Osteocyte (in vitro differentiated cells): Measurements from ENCODE around the gene ATOH8. TPM values are rescaled to one million over a fixed set of nuclear protein-coding genes. Genes with fewer than 3 reads are reported as not detected.

ENCODE experiments used
- DNase-seq: peaks from one replicate; pipeline ENCODE4 v3.0.0; 2021; ENCODE audit warnings: mixed read lengths; ENCODE audit not compliant: unreplicated experiment; ENCODE audit errors: extremely low spot score
- H3K27ac Mint-ChIP-seq: one replicate; pipeline ENCODE4 v1.8.0; 2021; ENCODE audit warnings: mild to moderate bottlenecking, mixed read lengths; ENCODE audit not compliant: unreplicated experiment
- H3K27me3 Mint-ChIP-seq: one replicate; pipeline ENCODE4 v1.8.0; 2021; ENCODE audit warnings: mixed read lengths; ENCODE audit not compliant: unreplicated experiment
- H3K36me3 Mint-ChIP-seq: one replicate; pipeline ENCODE4 v1.8.0; 2021; ENCODE audit warnings: mixed read lengths; ENCODE audit not compliant: unreplicated experiment
- H3K4me1 Mint-ChIP-seq: one replicate; pipeline ENCODE4 v1.8.0; 2021; ENCODE audit warnings: mixed read lengths; ENCODE audit not compliant: unreplicated experiment
- H3K4me3 Mint-ChIP-seq: one replicate; pipeline ENCODE4 v1.8.0; 2021; ENCODE audit warnings: mild to moderate bottlenecking, moderate library complexity, mixed read lengths; ENCODE audit not compliant: unreplicated experiment
- H3K9me3 Mint-ChIP-seq: one replicate; pipeline ENCODE4 v1.8.0; 2021; ENCODE audit warnings: mixed read lengths; ENCODE audit not compliant: unreplicated experiment
- total RNA-seq: library from RNA; stranded (reverse); gene quantifications from 2 replicates; pipeline ENCODE4 v1.2.1, GENCODE V29; 2021
- TF ChIP-seq, protein P1 (sequence below): fragments of 200-600 bp; sonication (generic); IDR thresholded peaks from 2 replicates; pipeline ENCODE4 v1.5.0; 2021; ENCODE audit warnings: antibody characterized with exemption, mild to moderate bottlenecking, moderate library complexity

ATOH8 gene
- total RNA-seq, 1 donor from 2014 or later: 5.9 TPM

DNA sequence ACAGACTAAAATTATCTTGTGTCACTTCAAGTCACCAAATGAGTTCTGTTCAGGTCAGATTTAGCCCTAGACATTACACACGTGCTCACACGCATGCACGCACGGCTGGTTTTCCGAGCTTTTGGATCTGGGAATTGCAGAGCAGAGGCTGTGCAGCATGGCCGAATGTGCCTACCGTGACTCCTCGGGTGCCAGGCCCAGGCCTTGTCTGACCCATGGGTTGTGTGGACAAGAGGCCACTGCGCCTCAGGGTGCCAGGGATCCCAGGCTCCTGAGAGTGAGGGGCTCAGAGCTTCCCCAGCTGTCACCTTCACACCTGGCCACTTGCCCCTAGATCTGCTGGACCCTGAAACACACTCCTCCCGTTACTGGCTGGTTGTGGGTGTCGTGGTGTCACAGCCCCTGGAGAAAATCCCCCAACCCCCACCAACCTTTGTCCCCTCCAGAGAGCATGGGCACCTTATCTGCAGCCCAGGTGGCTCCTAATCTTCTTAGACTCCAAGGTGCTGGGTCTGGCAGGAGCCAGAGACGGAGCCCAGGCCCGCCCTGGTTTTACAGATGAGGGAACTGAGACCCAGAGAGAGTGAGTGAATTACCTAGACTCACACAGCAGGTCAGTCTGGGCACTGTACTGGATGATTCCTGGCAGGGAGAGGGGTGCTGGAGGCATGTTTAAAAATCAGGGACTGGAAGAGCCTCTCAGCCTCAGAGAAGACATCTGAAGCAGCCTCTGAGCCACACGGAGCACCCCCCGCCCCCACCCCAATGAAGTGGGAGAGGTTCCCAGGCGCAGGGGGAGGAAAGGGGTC, 56.8 kb downstream of the ATOH8 start:
- Mint-ChIP-seq H3K27me3 (peaks cover 19% of the 10 kb centered on the region), H3K9me3 (no peaks in the 10 kb centered on the region), H3K4me3 (no peak overlapping the region), H3K4me1 (peaks cover 5% of the 10 kb centered on the region), H3K27ac (no peak overlapping the region), H3K36me3 (no peaks in the 10 kb centered on the region)
- peak; percentile 81 for DNase-seq
- TF ChIP-seq, protein P1, sequence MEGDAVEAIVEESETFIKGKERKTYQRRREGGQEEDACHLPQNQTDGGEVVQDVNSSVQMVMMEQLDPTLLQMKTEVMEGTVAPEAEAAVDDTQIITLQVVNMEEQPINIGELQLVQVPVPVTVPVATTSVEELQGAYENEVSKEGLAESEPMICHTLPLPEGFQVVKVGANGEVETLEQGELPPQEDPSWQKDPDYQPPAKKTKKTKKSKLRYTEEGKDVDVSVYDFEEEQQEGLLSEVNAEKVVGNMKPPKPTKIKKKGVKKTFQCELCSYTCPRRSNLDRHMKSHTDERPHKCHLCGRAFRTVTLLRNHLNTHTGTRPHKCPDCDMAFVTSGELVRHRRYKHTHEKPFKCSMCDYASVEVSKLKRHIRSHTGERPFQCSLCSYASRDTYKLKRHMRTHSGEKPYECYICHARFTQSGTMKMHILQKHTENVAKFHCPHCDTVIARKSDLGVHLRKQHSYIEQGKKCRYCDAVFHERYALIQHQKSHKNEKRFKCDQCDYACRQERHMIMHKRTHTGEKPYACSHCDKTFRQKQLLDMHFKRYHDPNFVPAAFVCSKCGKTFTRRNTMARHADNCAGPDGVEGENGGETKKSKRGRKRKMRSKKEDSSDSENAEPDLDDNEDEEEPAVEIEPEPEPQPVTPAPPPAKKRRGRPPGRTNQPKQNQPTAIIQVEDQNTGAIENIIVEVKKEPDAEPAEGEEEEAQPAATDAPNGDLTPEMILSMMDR: no peak

DNA sequence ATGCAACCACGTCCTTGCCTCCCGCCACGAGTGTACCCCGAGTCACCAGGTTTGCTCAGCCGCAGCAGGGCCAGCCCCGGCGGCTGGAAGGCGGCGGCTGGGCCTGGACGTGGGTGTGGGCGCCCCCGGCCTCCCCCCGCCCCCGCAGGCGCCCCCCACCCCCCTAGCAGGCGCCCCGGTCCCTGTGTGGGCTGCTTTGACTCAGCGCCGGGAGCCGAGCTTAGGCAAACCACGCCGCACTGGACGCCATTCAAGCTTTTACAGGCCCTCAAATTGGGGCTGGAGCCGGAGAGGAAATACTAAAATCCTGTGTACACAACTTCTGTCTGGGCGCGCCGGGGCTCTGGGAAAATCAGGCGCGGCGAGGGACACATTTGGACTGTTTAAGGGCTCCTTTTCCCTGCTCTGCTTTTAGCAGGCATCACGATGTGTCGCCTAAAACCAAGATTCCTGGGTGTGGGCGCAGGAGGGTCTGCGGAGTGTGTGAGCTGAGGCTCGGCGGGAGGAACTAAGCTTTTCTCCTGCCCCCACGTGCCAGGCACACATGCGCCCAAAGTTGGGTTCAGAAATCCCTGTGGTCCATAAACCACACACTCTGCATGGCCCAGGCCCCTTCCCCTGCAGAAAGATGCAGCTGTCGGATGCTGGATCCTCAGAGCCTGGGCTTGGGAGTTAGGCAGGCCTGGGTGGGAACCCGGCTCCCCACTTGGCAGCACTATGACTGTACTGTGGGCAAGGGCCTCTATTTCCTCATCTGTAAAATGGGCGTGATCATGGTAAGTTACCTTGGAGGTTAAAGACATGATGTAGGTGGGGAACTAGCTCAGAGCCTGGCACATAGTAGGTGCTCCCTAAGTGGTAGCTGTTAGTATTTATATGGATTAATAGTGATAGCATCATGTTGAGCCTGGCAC, 57.6 kb downstream of the ATOH8 start:
- H3K36me3 Mint-ChIP-seq: no peaks in the 10 kb centered on the region
- peaks cover 5% of the 10 kb centered on the region for H3K4me1 Mint-ChIP-seq
- H3K27me3 Mint-ChIP-seq: peaks cover 26% of the 10 kb centered on the region
- no peak overlapping the region for H3K4me3 Mint-ChIP-seq
- H3K9me3 Mint-ChIP-seq: no peaks in the 10 kb centered on the region
- TF ChIP-seq, protein P1: no peak
- H3K27ac Mint-ChIP-seq: no peak overlapping the region
- DNase-seq: peak; percentile 82

DNA sequence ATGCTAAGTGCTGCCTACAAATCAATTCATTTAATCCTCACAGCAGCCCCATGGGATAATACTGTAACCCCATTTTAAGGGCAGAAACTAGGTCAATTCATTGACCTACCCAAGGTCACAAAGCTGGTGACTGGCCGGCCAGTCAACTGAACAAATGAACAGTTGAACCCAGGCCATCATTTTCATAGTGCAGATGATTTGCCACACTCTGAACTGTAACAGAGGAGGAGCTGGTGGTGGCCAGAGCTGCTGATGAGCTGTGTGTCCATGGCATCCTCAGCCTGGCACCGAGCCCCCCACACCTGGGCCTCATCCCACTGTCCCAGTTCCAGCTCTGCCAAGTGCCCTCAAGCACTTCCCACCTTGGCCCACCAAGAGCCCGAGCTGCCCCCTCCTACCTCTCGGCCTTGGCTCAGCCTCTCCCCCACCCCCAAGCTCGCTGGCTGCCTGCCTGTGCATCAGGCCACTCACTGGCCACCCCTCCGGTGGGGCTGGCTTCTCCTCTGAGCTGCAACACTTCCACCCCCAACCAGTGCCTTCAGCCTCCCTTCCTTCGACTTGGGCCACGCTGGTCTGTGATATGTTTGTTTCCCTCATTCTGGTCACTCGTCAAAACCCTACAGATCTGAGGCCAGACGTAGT, 58.4 kb downstream of the ATOH8 start:
- TF ChIP-seq, protein P1: no peak
- Mint-ChIP-seq H3K36me3 (no peaks in the 10 kb centered on the region), H3K4me3 (no peak overlapping the region), H3K27me3 (peaks cover 27% of the 10 kb centered on the region), H3K4me1 (peaks cover 5% of the 10 kb centered on the region), H3K9me3 (no peaks in the 10 kb centered on the region), H3K27ac (no peak overlapping the region)
- DNase-seq: peak; percentile 70

DNA sequence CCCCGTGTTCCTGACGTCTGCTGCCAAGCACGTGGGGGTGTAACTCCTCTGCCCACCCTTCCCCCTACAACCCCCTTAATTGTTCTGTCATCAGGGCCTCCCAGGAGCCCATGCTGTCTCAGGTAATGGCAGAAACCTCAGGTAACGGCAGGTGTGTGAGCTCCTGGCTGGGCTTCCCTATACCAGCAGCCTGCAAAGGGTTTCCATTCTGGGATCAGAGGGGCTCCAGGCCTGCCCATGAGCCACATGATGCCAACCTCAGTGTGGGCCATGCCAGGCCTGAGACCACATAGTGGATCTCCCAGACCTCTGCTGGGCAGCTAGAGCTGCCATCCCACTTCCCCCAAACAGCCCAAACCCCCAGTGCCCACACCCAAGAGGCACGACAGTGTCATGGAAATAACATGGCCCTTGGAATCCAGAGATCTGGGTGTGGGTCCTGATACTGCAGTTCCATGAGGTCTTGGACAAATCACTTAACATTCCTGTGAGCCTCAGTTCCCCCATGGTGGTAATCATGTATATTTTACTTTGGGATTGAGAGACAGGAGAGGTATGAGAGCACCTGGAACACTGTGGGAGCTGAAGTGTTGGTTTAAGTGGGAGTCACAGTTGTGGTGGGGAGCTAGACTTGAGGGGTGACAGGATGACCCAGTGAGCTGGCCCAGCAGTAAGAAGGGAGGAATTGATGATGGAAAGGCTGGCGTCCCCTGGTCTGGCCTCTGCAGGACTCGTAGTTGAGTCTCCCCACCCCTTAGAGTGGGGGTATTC, 59.6 kb downstream of the ATOH8 start:
- TF ChIP-seq, protein P1: no peak
- DNase-seq: peak; percentile 53
- Mint-ChIP-seq H3K36me3 (no peaks in the 10 kb centered on the region), H3K9me3 (no peaks in the 10 kb centered on the region), H3K27ac (no peak overlapping the region), H3K4me3 (no peak overlapping the region), H3K27me3 (peaks cover 27% of the 10 kb centered on the region), H3K4me1 (peaks cover 5% of the 10 kb centered on the region)
